Activated CD4-positive, alpha-beta memory T cell treated with anti-CD3 and anti-CD28 coated beads, Interleukin-2, amount 10 ng/mL, durations not matched to agents 7 days and 5 days (primary cell): ENCODE results near the gene ACTR3. TPM values are rescaled to one million over a fixed set of nuclear protein-coding genes. Genes with fewer than 3 reads are reported as not detected.

ENCODE experiments used
- CTCF ChIA-PET: fragments of 350-600 bp; sonication (Branson Sonifier 250); formaldehyde crosslinking; loops from one replicate; lab custom pipeline; 2021; ENCODE audit warnings: antibody characterized with exemption, inconsistent platforms; lab: Charles Lee
- POLR2A ChIA-PET: fragments of 350-600 bp; sonication (Branson Sonifier 250); formaldehyde crosslinking; loops from one replicate; lab custom pipeline; 2021; ENCODE audit warnings: antibody characterized with exemption; lab: Charles Lee
- DNase-seq: peaks from one replicate; pipeline ENCODE4 v3.0.0-alpha.2; 2020
- H3K27ac Mint-ChIP-seq: one replicate; pipeline ENCODE4 v1.8.0; 2021; ENCODE audit warnings: mild to moderate bottlenecking, mixed read lengths
- H3K27me3 Mint-ChIP-seq: one replicate; pipeline ENCODE4 v1.8.0; 2021; ENCODE audit warnings: mixed read lengths
- H3K36me3 Mint-ChIP-seq: one replicate; pipeline ENCODE4 v1.8.0; 2021; ENCODE audit warnings: low read depth, mixed read lengths
- H3K4me1 Mint-ChIP-seq: one replicate; pipeline ENCODE4 v1.8.0; 2021; ENCODE audit warnings: mixed read lengths
- H3K4me3 Mint-ChIP-seq: one replicate; pipeline ENCODE4 v1.8.0; 2021; ENCODE audit warnings: mild to moderate bottlenecking, mixed read lengths
- H3K9me3 Mint-ChIP-seq: one replicate; pipeline ENCODE4 v1.8.0; 2021; ENCODE audit warnings: mixed read lengths
- total RNA-seq, 2 experiments: library from RNA; stranded (reverse); gene quantifications; one replicate each; pipeline ENCODE4 v1.2.3, GENCODE V29; 2021

The ACTR3 gene
- total RNA-seq, 2 experiments from 2014 or later, result 580 to 592 TPM

DNA sequence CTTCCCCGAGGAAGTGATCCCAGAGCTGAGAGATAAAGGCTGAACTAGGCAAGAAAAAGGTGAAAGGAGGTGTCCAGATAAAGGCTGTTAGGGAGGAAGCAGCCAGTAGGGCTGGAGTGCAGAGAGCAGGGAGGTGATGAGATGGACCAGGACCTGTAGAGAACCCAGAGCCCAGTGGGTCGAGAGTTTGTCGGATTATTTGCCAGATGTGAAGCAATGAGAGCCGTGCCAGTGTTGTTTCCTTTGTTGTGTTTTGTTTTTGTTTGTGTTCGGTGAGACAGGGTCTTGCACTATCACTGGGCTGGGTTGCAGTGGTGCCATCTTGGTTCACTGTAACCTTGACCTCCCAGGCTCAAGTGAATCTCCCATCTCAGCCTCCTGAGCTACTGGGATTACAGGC, 111.3 kb downstream of the ACTR3 start:
- Mint-ChIP-seq H3K4me1 (no peaks in the 10 kb centered on the region), H3K27ac (no peak overlapping the region), H3K27me3 (no peaks in the 10 kb centered on the region), H3K36me3 (no peaks in the 10 kb centered on the region), H3K9me3 (no peaks in the 10 kb centered on the region), H3K4me3 (no peak overlapping the region)
- DNase-seq, result no peak
- ChIA-PET POLR2A (no interaction called here), CTCF (no interaction called here)

DNA sequence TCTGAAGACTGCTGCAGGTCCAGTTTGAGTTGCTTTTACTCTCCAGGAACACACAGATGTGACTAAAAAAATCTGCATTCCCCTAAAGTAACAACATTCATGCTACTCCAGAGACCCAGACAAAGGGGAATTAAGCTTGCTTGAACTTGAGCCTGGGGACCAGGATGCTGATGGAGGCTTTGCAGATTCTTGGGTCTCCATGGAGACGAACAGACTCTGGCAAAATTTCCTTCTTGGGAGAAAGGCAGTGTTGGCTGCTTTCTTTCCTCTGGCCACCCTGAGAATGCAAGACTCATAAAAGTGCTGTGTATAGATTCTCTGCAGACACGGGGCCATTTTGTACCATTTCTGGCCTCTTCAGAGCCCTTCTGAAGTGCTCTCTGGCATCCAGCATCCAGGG, 112.0 kb downstream of the ACTR3 start:
- no peak overlapping the region for H3K27ac Mint-ChIP-seq
- ChIA-PET POLR2A (no interaction called here), CTCF (no interaction called here)
- no peaks in the 10 kb centered on the region for H3K36me3 Mint-ChIP-seq
- no peak overlapping the region for H3K4me3 Mint-ChIP-seq
- H3K9me3 Mint-ChIP-seq, result no peaks in the 10 kb centered on the region
- DNase-seq, result no peak
- H3K4me1 Mint-ChIP-seq, result no peaks in the 10 kb centered on the region
- H3K27me3 Mint-ChIP-seq, result no peaks in the 10 kb centered on the region

DNA sequence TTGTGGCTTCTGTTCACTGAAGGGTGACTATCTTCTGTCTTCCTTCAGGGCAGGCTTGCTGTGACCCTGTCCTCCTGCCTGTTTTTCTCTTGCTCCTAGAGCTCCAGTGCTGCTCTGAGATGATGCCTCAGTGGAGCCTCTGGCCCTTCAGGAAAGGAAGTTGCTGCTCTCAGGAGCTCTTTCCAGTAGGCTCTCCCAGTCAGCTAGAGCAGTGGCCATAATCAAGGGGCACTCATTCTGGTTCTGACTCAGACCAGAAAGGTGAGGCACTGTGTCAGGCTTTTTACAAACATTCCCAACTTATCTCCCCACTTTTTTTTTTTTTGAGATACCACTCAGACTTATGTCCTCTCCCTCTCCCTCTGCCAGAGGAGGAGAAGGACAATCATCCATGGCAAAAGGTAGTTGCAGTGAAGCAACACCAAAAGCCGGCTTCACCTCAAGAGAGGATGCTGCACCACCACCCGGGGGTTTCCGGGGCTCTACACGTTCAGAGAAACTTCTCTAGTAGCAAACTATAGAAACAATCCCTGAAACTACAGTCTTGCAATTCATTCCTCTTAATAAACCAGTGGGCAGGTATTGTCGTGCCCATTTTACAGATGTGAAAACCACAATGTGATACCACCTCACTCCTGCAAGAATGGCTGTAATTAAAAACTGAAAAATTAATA, 115.4 kb downstream of the ACTR3 start:
- DNase-seq, result no peak
- ChIA-PET POLR2A (no interaction called here), CTCF (no interaction called here)
- H3K27me3 Mint-ChIP-seq, result no peaks in the 10 kb centered on the region
- no peaks in the 10 kb centered on the region for H3K4me1 Mint-ChIP-seq
- no peaks in the 10 kb centered on the region for H3K36me3 Mint-ChIP-seq
- no peak overlapping the region for H3K27ac Mint-ChIP-seq
- no peaks in the 10 kb centered on the region for H3K9me3 Mint-ChIP-seq
- H3K4me3 Mint-ChIP-seq, result no peak overlapping the region

DNA sequence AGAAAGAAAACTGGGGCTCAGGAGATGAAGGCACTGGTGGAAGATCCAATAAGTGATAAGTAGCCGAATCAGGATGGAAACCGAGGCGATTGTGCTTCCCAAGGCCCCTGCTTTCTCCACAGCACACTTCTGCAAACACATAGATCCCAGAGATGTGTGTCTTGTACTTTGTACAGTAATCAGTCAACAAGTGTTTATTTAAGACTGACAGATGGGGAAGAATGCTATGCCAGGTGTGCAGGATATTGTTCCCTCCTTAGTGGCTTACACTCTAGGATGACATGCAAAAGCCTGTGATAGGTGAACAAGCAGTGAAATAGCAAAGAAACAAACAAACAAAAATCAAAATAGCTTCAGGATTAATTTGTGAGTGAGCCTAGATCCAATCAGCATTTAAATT, 116.6 kb downstream of the ACTR3 start:
- Mint-ChIP-seq H3K36me3 (no peaks in the 10 kb centered on the region), H3K4me1 (no peaks in the 10 kb centered on the region), H3K27me3 (no peaks in the 10 kb centered on the region), H3K27ac (no peak overlapping the region), H3K9me3 (no peaks in the 10 kb centered on the region), H3K4me3 (no peak overlapping the region)
- ChIA-PET CTCF (no interaction called here), POLR2A (no interaction called here)
- DNase-seq, result no peak

DNA sequence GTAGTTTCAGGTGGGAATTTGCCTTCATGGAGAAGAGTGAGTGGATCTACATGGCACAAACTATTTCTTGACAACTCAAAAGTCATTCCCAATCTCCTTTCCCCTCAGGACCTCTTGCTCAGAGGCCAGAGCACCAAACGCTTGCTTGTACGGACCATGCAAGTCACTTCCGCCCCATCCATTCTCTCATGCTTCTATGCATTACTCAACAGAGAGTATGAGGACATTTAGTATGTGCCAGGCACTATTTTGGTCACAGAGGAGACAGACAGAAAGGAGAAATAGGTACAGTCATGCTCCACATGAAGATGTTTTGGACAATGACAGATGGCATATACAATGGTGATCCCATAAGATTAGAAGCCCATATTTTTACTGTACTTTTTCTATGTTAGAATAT, 117.5 kb downstream of the ACTR3 start:
- CTCF ChIA-PET, result no interaction called here
- H3K9me3 Mint-ChIP-seq, result no peaks in the 10 kb centered on the region
- no peak overlapping the region for H3K27ac Mint-ChIP-seq
- POLR2A ChIA-PET, result no interaction called here
- no peak for DNase-seq
- H3K4me1 Mint-ChIP-seq, result no peaks in the 10 kb centered on the region
- peaks cover 5% of the 10 kb centered on the region for H3K27me3 Mint-ChIP-seq
- H3K4me3 Mint-ChIP-seq, result no peak overlapping the region
- no peaks in the 10 kb centered on the region for H3K36me3 Mint-ChIP-seq

DNA sequence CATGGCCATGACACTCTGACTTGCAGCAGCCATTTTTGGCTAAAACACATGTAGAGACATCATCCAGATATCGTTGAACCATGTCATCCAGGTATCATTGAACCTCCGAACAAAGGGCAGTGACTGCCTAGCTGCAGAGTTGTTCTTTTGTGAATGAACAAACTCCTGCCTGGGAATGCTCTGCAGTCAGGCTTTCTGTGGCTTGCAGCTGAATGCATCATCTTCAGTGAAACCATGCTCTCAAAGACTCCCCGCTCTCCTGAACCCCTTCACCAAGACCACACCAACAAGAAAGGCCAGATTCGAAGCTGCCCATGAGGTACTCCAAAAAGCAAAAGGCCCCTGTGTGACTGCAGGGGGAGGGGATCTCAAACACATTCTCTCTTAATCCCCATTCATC, 118.8 kb downstream of the ACTR3 start:
- no peak for DNase-seq
- Mint-ChIP-seq H3K27ac (no peak overlapping the region), H3K9me3 (no peaks in the 10 kb centered on the region), H3K36me3 (no peaks in the 10 kb centered on the region), H3K4me1 (no peaks in the 10 kb centered on the region), H3K4me3 (no peak overlapping the region), H3K27me3 (peaks cover 8% of the 10 kb centered on the region)
- POLR2A ChIA-PET, result no interaction called here
- CTCF ChIA-PET, result no interaction called here

DNA sequence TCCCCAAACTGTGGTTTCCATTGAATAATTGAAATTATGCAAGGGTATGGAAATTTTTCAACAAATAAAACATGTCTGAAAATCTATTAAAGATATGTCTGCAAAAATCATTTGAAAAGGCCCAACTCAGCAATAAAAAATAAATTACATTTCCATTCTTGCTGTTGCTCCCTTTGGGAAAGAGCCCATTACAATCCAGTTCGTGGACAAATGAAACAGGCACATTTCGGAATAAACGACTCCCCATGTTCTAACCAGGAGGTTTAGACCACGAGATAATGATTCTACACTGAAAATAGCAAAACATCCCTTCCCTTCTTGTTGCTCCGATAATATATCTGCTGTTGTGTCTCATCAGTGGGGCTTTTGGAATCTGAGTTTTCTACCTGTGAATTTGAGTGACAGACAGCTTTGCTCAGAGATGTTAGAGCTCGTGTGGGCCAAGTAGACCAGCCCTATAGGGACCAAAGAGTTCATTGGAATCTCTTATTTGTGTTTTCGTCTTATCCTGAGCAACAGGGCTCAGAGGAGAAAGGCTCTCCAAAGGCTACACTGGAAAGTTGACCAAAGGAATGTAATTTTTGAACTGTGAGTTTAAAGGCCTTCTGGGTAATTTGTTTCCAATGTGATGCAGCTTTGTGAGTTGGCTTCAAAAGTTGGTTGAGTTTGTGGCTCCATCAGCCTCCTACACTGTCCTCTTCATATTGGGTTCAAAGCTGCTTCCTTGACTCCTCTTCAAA, 119.5 kb downstream of the ACTR3 start:
- Mint-ChIP-seq H3K4me1 (no peaks in the 10 kb centered on the region), H3K27me3 (peaks cover 8% of the 10 kb centered on the region), H3K9me3 (no peaks in the 10 kb centered on the region), H3K36me3 (no peaks in the 10 kb centered on the region), H3K27ac (no peak overlapping the region), H3K4me3 (no peak overlapping the region)
- POLR2A ChIA-PET, result no interaction called here
- CTCF ChIA-PET, result no interaction called here
- no peak for DNase-seq

DNA sequence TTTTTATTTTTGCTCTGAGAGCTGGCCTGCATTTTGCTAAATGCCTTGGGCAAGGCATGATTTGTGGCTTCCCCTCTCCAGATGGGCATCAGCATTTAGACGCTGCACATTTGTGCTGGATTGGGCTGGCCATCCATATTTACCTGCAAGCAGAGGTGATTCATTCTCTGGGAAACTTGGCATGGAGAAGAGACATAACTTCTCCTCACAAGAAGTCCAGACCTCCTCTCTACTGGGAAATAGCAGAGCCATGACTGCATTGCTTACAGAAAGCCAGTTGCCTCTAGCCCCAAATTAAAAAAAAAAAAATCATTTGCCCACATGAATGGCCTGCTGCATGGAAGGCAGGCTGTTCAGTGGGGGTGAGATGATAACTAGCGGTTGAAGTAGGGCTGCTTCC, 120.1 kb downstream of the ACTR3 start:
- CTCF ChIA-PET, result no interaction called here

DNA sequence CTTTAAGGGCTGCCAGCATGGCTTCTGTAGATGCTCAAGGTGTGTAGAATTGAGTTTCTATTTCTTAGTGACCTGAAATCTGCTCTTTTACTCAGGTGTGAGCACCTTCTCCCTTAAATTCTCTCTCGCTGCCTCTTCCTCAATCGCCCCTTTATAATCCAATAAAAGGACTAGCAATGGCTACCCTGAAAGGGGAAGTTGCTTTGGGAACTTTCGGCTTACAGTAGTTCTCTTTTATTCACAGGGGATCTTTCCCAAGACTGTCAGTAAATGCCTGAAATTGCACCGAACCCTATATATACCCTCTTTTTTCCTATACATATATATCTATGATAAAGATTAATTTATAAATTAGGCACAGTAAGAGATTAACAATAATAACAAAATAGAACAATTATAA, 121.8 kb downstream of the ACTR3 start:
- CTCF ChIA-PET, result no interaction called here
- H3K4me3 Mint-ChIP-seq, result no peak overlapping the region
- peaks cover 14% of the 10 kb centered on the region for H3K27me3 Mint-ChIP-seq
- no peaks in the 10 kb centered on the region for H3K36me3 Mint-ChIP-seq
- H3K4me1 Mint-ChIP-seq, result no peaks in the 10 kb centered on the region
- POLR2A ChIA-PET, result no interaction called here
- no peaks in the 10 kb centered on the region for H3K9me3 Mint-ChIP-seq
- no peak overlapping the region for H3K27ac Mint-ChIP-seq
- DNase-seq, result no peak

More for the DNA sequence above, 120.1 kb downstream of the ACTR3 start:
- DNase-seq, result no peak
- Mint-ChIP-seq H3K27ac (no peak overlapping the region), H3K36me3 (no peaks in the 10 kb centered on the region), H3K27me3 (peaks cover 8% of the 10 kb centered on the region), H3K9me3 (no peaks in the 10 kb centered on the region), H3K4me3 (no peak overlapping the region), H3K4me1 (no peaks in the 10 kb centered on the region)
- POLR2A ChIA-PET, result no interaction called here

Other genes with a start within 250 kb of the ACTR3 start
- 10 to 100 TPM; 18.4 to 21.6 TPM for gene SLC35F5, start 133.4 kb upstream of the ACTR3 start, total RNA-seq